OCI-LY1 (cell line): ENCODE results near the gene RAB13.

Source experiments
- H2AFZ ChIP-seq: fragments of 200-600 bp; sonication (generic), shearing (Covaris generic); 2 replicates; pipeline ENCODE4 v1.6.0; 2014; ENCODE audit warnings: antibody characterized with exemption, mild to moderate bottlenecking, low read length
- H3F3A ChIP-seq: fragments of 200-600 bp; sonication (generic), shearing (Covaris generic); 2 replicates; pipeline ENCODE4 v1.6.0; 2014; ENCODE audit warnings: mild to moderate bottlenecking, antibody characterized with exemption, low read length, moderate library complexity; ENCODE audit not compliant: insufficient read depth
- H3K27ac ChIP-seq: fragments of 200-600 bp; sonication (generic); 2 replicates; pipeline ENCODE4 v1.5.1; 2014; ENCODE audit warnings: low read length, mixed run types, mild to moderate bottlenecking, low read depth; ENCODE audit not compliant: poor library complexity, severe bottlenecking
- H3K27me3 ChIP-seq: fragments of 200-600 bp; sonication (generic); 2 replicates; pipeline ENCODE4 v1.6.0; 2014; ENCODE audit warnings: antibody characterized with exemption, mild to moderate bottlenecking, low read length, moderate library complexity; ENCODE audit not compliant: insufficient read depth
- H3K36me3 ChIP-seq: fragments of 200-600 bp; sonication (generic); 2 replicates; pipeline ENCODE4 v1.6.1; 2014; ENCODE audit warnings: mild to moderate bottlenecking, antibody characterized with exemption, low read length, moderate library complexity, mixed read lengths; ENCODE audit not compliant: insufficient read depth
- H3K4me1 ChIP-seq: fragments of 200-600 bp; sonication (generic); 2 replicates; pipeline ENCODE4 v1.5.1; 2014; ENCODE audit warnings: mild to moderate bottlenecking, low read length, moderate library complexity; ENCODE audit not compliant: insufficient read depth, severe bottlenecking
- H3K4me2 ChIP-seq: fragments of 200-600 bp; sonication (generic), shearing (Covaris generic); 2 replicates; pipeline ENCODE4 v1.6.1; 2014; ENCODE audit warnings: low read length
- H3K4me3 ChIP-seq: fragments of 200-600 bp; sonication (generic); 2 replicates; pipeline ENCODE4 v1.5.1; 2014; ENCODE audit warnings: low read length, low read depth, mild to moderate bottlenecking, mixed read lengths; ENCODE audit not compliant: poor library complexity, severe bottlenecking
- H3K79me2 ChIP-seq: fragments of 200-600 bp; shearing (Covaris generic); 2 replicates; pipeline ENCODE4 v1.6.1; 2016; ENCODE audit warnings: mixed run types, low read length, mixed read lengths; ENCODE audit not compliant: insufficient read depth
- H3K9ac ChIP-seq: fragments of 200-600 bp; sonication (generic), shearing (Covaris generic); 2 replicates; pipeline ENCODE4 v1.6.1; 2014; ENCODE audit warnings: mild to moderate bottlenecking, low read length, mixed read lengths
- H3K9me2 ChIP-seq: fragments of 200-600 bp; sonication (generic), shearing (Covaris generic); 2 replicates; pipeline ENCODE4 v1.6.1; 2014; ENCODE audit warnings: low read depth, mild to moderate bottlenecking, low read length, mixed read lengths
- H3K9me3 ChIP-seq: fragments of 200-600 bp; shearing (Covaris generic); 2 replicates; pipeline ENCODE4 v1.6.1; 2014; ENCODE audit warnings: low read length, mixed read lengths
- H4K20me1 ChIP-seq: fragments of 200-600 bp; sonication (generic), shearing (Covaris generic); 2 replicates; pipeline ENCODE4 v1.6.0; 2016; ENCODE audit warnings: mild to moderate bottlenecking, low read length; ENCODE audit not compliant: insufficient read depth
- EZH2 ChIP-seq: fragments of 200-600 bp; sonication (generic), shearing (Covaris generic); IDR thresholded peaks from 2 replicates; pipeline ENCODE4 v1.8.0; 2017; ENCODE audit warnings: borderline replicate concordance, mixed run types, mild to moderate bottlenecking, antibody characterized with exemption, low read length, moderate library complexity, mixed read lengths
- TF ChIP-seq, protein P1 (sequence below): fragments of 200-600 bp; sonication (generic), shearing (Covaris generic); IDR thresholded peaks from 2 replicates; pipeline ENCODE4 v1.5.1; 2017; ENCODE audit warnings: mild to moderate bottlenecking, antibody characterized with exemption, low read length, moderate library complexity, mixed read lengths

The RAB13 gene

DNA sequence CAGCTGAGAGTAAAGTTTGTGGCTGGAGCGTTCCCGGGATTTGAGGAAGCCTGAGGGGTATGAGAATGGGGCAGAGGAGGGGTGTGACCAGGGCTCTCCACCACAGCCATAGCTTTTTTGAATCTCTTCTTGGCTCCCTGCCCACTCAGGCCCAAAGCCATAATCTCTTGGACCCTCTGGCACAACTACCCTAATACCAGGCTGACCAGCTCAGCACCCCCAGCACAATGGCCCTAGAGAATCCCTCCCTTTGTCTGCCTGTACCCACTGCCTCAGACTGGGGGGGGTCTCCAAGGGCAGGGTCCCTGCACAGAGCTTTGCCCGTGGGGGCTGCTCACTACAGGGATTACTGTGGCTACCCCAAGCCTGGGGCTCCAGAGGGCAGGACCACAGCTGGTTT lies 47.1 kb downstream of the RAB13 start:
- no peak overlapping the region for H3K4me2 ChIP-seq

GRCh38 chr1:153937331-153937730 lies 48.8 kb downstream of the RAB13 start:
- Histone ChIP-seq H3K9ac (no peak overlapping the region), H4K20me1 (no peaks in the 10 kb centered on the region), H3K27me3 (no peaks in the 10 kb centered on the region), H3K9me2 (no peaks in the 10 kb centered on the region), H3K4me3 (no peak overlapping the region), H2AFZ (no peak overlapping the region), H3K36me3 (peaks cover 91% of the 10 kb centered on the region), H3K4me1 (no peaks in the 10 kb centered on the region), H3K9me3 (no peaks in the 10 kb centered on the region), H3K79me2 (no peaks in the 10 kb centered on the region), H3F3A (no peaks in the 10 kb centered on the region), H3K27ac (no peak overlapping the region), H3K4me2 (no peak overlapping the region)
- TF ChIP-seq EZH2, result no peak
- TF ChIP-seq, protein P1, sequence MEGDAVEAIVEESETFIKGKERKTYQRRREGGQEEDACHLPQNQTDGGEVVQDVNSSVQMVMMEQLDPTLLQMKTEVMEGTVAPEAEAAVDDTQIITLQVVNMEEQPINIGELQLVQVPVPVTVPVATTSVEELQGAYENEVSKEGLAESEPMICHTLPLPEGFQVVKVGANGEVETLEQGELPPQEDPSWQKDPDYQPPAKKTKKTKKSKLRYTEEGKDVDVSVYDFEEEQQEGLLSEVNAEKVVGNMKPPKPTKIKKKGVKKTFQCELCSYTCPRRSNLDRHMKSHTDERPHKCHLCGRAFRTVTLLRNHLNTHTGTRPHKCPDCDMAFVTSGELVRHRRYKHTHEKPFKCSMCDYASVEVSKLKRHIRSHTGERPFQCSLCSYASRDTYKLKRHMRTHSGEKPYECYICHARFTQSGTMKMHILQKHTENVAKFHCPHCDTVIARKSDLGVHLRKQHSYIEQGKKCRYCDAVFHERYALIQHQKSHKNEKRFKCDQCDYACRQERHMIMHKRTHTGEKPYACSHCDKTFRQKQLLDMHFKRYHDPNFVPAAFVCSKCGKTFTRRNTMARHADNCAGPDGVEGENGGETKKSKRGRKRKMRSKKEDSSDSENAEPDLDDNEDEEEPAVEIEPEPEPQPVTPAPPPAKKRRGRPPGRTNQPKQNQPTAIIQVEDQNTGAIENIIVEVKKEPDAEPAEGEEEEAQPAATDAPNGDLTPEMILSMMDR, result no peak

More for the DNA sequence above, 47.1 kb downstream of the RAB13 start:
- H3K27me3 ChIP-seq, result no peaks in the 10 kb centered on the region
- no peaks in the 10 kb centered on the region for H3K9me3 ChIP-seq
- peaks cover 89% of the 10 kb centered on the region for H3K36me3 ChIP-seq
- H3K27ac ChIP-seq, result no peak overlapping the region
- TF ChIP-seq, protein P1, result no peak
- no peak for TF ChIP-seq EZH2
- no peak overlapping the region for H3K4me3 ChIP-seq
- H3K9ac ChIP-seq, result no peak overlapping the region
- no peaks in the 10 kb centered on the region for H3K9me2 ChIP-seq
- no peaks in the 10 kb centered on the region for H3K79me2 ChIP-seq
- H4K20me1 ChIP-seq, result no peaks in the 10 kb centered on the region
- H3F3A ChIP-seq, result no peaks in the 10 kb centered on the region
- peaks cover 2% of the 10 kb centered on the region for H3K4me1 ChIP-seq
- H2AFZ ChIP-seq, result no peak overlapping the region

- Histone ChIP-seq H3K9me2 (no peaks in the 10 kb centered on the region), H3K79me2 (no peaks in the 10 kb centered on the region), H4K20me1 (no peaks in the 10 kb centered on the region), H3K9ac (no peak overlapping the region), H3K4me3 (no peak overlapping the region), H3K4me2 (no peak overlapping the region), H3F3A (no peaks in the 10 kb centered on the region), H3K4me1 (no peaks in the 10 kb centered on the region), H3K27me3 (no peaks in the 10 kb centered on the region), H3K36me3 (peaks cover 87% of the 10 kb centered on the region), H3K9me3 (no peaks in the 10 kb centered on the region), H3K27ac (no peak overlapping the region), H2AFZ (no peak overlapping the region)
- TF ChIP-seq, protein P1, result no peak
- no peak for TF ChIP-seq EZH2
Observed at GRCh38 chr1:153936011-153936802, 49.9 kb downstream of the RAB13 start.
